GM12878 (cell line): ENCODE measurements around the gene ICE2. TPM values are rescaled to one million over a fixed set of nuclear protein-coding genes. Genes with fewer than 3 reads are reported as not detected.

Experiments
- ATAC-seq: fragments of 200-7000 bp; cut with Tn5 transposase; 3 replicates; pipeline ENCODE4 v1.9.1; 2020; ENCODE audit warnings: mild to moderate bottlenecking, moderate library complexity
- BruUV-seq: library from RNA; stranded (reverse); fragments of 400-500 nt; replicated peaks from 2 replicates; lab custom pipeline; 2021; lab: Mats Ljungman, UMichigan
- CTCF ChIA-PET: fragments of 300-600 bp; sonication (Branson Sonifier 250); formaldehyde crosslinking; extraction: SDS; loops from one replicate; lab custom pipeline; 2021; ENCODE audit warnings: inconsistent platforms; lab: Yijun Ruan, JAX
- POLR2A ChIA-PET: fragments of 350-600 bp; formaldehyde crosslinking; extraction: SDS; loops from one replicate; lab custom pipeline; 2021; ENCODE audit warnings: inconsistent platforms; lab: Charles Lee
- RAD21 ChIA-PET: fragments of 300-600 bp; sonication (Branson Sonifier 250); formaldehyde crosslinking; loops from one replicate; lab custom pipeline; 2023; ENCODE audit warnings: antibody characterized with exemption; ENCODE audit not compliant: unreplicated experiment; lab: Charles Lee
- SMC1A ChIA-PET: fragments of 300-600 bp; sonication (Branson Sonifier 250); formaldehyde crosslinking; loops from one replicate; lab custom pipeline; 2023; ENCODE audit not compliant: unreplicated experiment, uncharacterized antibody; lab: Charles Lee
- DNase-seq: peaks from one replicate; pipeline ENCODE4 v3.0.0-alpha.2; 2011; ENCODE audit warnings: low read depth, low spot score
- FAIRE-seq: peaks from 3 replicates; lab custom pipeline; 2011; peaks lifted over from hg19 to GRCh38; lab: Jason Lieb, UNC
- H2AFZ ChIP-seq: 2 replicates; pipeline ENCODE4 v1.6.0; 2011; ENCODE audit warnings: low read depth, low read length, control low read depth; ENCODE audit not compliant: control insufficient read depth
- H3K27ac ChIP-seq: 2 replicates; pipeline ENCODE4 v1.5.1; 2011; ENCODE audit warnings: control low read depth; ENCODE audit not compliant: control insufficient read depth, insufficient read depth
- H3K27me3 ChIP-seq, 2 experiments: replicated peaks in 1 of 2; 2 replicates each; pipeline versions ENCODE4 v1.6.0 to v1.6.1; 2011; ENCODE audit warnings: low read length in 1 of 2; ENCODE audit not compliant: control insufficient read depth in 2 of 2, insufficient read depth in 2 of 2
- H3K36me3 ChIP-seq, 2 experiments: 2 replicates each; pipeline ENCODE4 v1.5.1; 2011; ENCODE audit warnings: low read length in 1 of 2; ENCODE audit not compliant: control insufficient read depth in 2 of 2, insufficient read depth in 2 of 2
- H3K4me1 ChIP-seq: 2 replicates; pipeline ENCODE4 v1.6.1; 2011; ENCODE audit warnings: mild to moderate bottlenecking, low read length, moderate library complexity, mixed read lengths; ENCODE audit not compliant: control insufficient read depth, insufficient read depth
- H3K4me2 ChIP-seq: 2 replicates; pipeline ENCODE4 v1.6.0; 2011; ENCODE audit warnings: control low read depth; ENCODE audit not compliant: control insufficient read depth, insufficient read depth
- H3K4me3 ChIP-seq: fragments of 200-600 bp; sonication (generic); 2 replicates; pipeline ENCODE4 v1.5.1; 2016
- H3K79me2 ChIP-seq: 2 replicates; pipeline ENCODE4 v1.6.0; 2011; ENCODE audit warnings: low read length; ENCODE audit not compliant: control insufficient read depth, insufficient read depth
- H3K9ac ChIP-seq: 2 replicates; pipeline ENCODE4 v1.8.0; 2011; ENCODE audit warnings: low read length, control low read depth, mixed read lengths; ENCODE audit not compliant: control insufficient read depth, insufficient read depth
- H3K9me3 ChIP-seq: replicated peaks from 3 replicates; pipeline ENCODE4 v1.5.1; 2011; ENCODE audit warnings: mild to moderate bottlenecking, low read length; ENCODE audit not compliant: control insufficient read depth, insufficient read depth
- H4K20me1 ChIP-seq: 2 replicates; pipeline ENCODE4 v1.6.0; 2011; ENCODE audit not compliant: control insufficient read depth, insufficient read depth
- CHD2 ChIP-seq: IDR thresholded peaks from 2 replicates; pipeline ENCODE4 v1.6.1; 2011; ENCODE audit warnings: low read depth, low read length, improper control_type of control experiment, borderline replicate concordance
- CHD4 ChIP-seq: fragments of 200-600 bp; sonication (generic); IDR thresholded peaks from 2 replicates; pipeline ENCODE4 v1.6.1; 2016; ENCODE audit warnings: mild to moderate bottlenecking
- CREB1 ChIP-seq: IDR thresholded peaks from 2 replicates; pipeline ENCODE4 v1.6.1; 2012; ENCODE audit warnings: low read depth, mild to moderate bottlenecking, inconsistent platforms
- ESRRA ChIP-seq: IDR thresholded peaks from 2 replicates; pipeline ENCODE4 v1.6.1; 2012; ENCODE audit warnings: mild to moderate bottlenecking, low read length, improper control_type of control experiment
- FOXK2 ChIP-seq: fragments of 450-650 bp; IDR thresholded peaks from 2 replicates; pipeline ENCODE4 v1.6.1; 2017; ENCODE audit warnings: mild to moderate bottlenecking, moderate library complexity
- HDAC6 ChIP-seq: fragments of 200-600 bp; sonication (generic); IDR thresholded peaks from one replicate; pipeline ENCODE4 v1.8.0; 2017; ENCODE audit warnings: antibody characterized with exemption; ENCODE audit not compliant: unreplicated experiment
- IKZF2 ChIP-seq, 2 experiments: fragments of 450-650 bp; IDR thresholded peaks; 2 replicates each; pipeline ENCODE4 v1.6.1; 2017; ENCODE audit warnings: mild to moderate bottlenecking in 2 of 2, moderate library complexity in 2 of 2
- MEF2B ChIP-seq: fragments of 450-650 bp; IDR thresholded peaks from 2 replicates; pipeline ENCODE4 v1.6.1; 2018; ENCODE audit warnings: mild to moderate bottlenecking, moderate library complexity; ENCODE audit not compliant: partially characterized antibody, poor library complexity, severe bottlenecking
- NFYA ChIP-seq: IDR thresholded peaks from 2 replicates; pipeline ENCODE4 v1.6.1; 2011; ENCODE audit warnings: low read depth, mild to moderate bottlenecking, low read length, improper control_type of control experiment, borderline replicate concordance
- NR2C2 ChIP-seq: IDR thresholded peaks from 2 replicates; pipeline ENCODE4 v1.6.1; 2011; ENCODE audit warnings: borderline replicate concordance, low read depth; ENCODE audit not compliant: control insufficient read depth, insufficient read length
- RB1 ChIP-seq: fragments of 450-650 bp; formaldehyde crosslinking; IDR thresholded peaks from 2 replicates; pipeline ENCODE4 v1.6.1; 2017; ENCODE audit warnings: mild to moderate bottlenecking, borderline replicate concordance
- SMAD5 ChIP-seq: IDR thresholded peaks from 2 replicates; pipeline ENCODE4 v1.6.1; 2016; ENCODE audit warnings: antibody characterized with exemption, low read depth
- WGBS: methylation state at CpG from one replicate; pipeline ENCODE4 v1.1.6; 2016; ENCODE audit warnings: low lambda C conversion rate; ENCODE audit not compliant: insufficient replicate concordance, insufficient coverage; ENCODE audit errors: missing lambda C conversion rate; 5-methylcytosine and 5-hydroxymethylcytosine counted together
- in situ Hi-C: fragments of 300-500 bp; cut with MboI; formaldehyde crosslinking; loops from 9 replicates; pipeline ENCODE4 v1.14.3; 2018; ENCODE audit warnings: mixed read lengths
- intact Hi-C: fragments of 100-400 bp; cut with micrococcal nuclease; formaldehyde crosslinking; loops from one replicate; pipeline ENCODE4 v1.14.2; 2022; ENCODE audit not compliant: unreplicated experiment
- polyA plus RNA-seq, 11 experiments: library from polyadenylated mRNA; depleted of rRNA in 4 of 11; unstranded in 6 of 11; stranded (reverse) in 5 of 11; fragments of >200 nt; fragmentation: Nextera tagmentation in 4 of 11; fragmentation: Illumina TruSeq in 1 of 11; extraction: Ambion mirVana in 4 of 11; extraction: Trizol in 1 of 11; gene quantifications; 1 replicate in 1 of 11; 2 replicates in 10 of 11; pipeline versions ENCODE4 v1.2.1 to v1.2.3, GENCODE V29; 2011 to 2016; ENCODE audit warnings: inconsistent platforms in 2 of 11, missing spikeins in 2 of 11, low read depth in 1 of 11
- total RNA-seq, 4 experiments: library from RNA; depleted of rRNA in 3 of 4; stranded (reverse); fragments of >200 nt in 3 of 4; fragmentation: Illumina TruSeq in 1 of 4; extraction: Trizol in 1 of 4; gene quantifications; 2 replicates each; pipeline versions ENCODE4 v1.2.1 to v1.2.3, GENCODE V29; 2013 to 2021
- TF ChIP-seq, protein P1 (sequence below): IDR thresholded peaks from 2 replicates; pipeline ENCODE4 v1.6.1; 2011; ENCODE audit warnings: borderline replicate concordance, low read depth, mild to moderate bottlenecking, moderate library complexity, mixed read lengths, low read length; ENCODE audit not compliant: insufficient read depth; ENCODE audit errors: extremely low read length
- TF ChIP-seq, protein P2 (sequence below): fragments of 450-650 bp; IDR thresholded peaks from 2 replicates; pipeline ENCODE4 v1.6.1; 2017; ENCODE audit warnings: low read depth, mild to moderate bottlenecking, moderate library complexity
- TF ChIP-seq, protein P3 (sequence below): fragments of 150-350 bp; IDR thresholded peaks from 2 replicates; pipeline ENCODE4 v1.6.1; 2016; ENCODE audit warnings: low read depth, low read length
- TF ChIP-seq, protein P4 (sequence below): IDR thresholded peaks from 2 replicates; pipeline ENCODE4 v1.6.1; 2011; ENCODE audit warnings: low read depth, low read length, improper control_type of control experiment, borderline replicate concordance

ICE2 gene
- total and polyA plus RNA-seq, 10 of the 15 experiments (the other 5 are each of a cell fraction or from before 2014, with no cell fraction given) = 14.2 to 62.0 (median 44.9) TPM

DNA sequence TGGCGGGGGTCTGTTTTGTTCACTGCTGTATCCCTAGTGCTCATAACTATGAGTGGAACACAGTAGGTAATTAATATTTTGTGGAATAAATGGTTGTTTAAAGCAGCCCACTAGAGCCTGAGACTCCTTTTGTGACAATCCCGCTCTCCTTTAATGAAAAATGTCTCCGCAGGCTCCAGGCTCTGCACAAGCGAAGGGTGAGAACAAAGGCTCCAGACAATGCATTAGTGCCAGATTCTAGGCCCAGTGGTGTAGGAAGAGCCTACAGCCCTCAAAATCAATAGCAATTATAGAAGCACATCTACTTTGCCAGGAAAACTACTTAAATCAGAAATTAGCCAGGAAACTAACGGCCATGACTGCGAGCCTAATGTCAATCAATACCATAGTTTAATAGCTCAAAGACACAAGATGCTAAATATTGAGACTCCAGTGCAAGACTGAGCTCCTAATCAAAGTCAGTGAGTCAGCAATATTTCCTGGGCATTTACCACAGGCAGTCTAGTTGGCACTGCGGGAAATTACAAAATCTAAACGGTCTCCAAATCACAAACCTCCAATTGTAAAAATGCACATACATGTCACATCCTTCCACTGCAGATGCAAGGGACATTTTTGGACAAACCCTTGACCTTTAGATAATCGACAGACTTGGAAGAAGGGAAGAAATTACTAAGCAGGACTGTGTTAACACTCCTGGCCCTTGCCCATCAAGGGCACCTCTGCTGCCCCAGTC lies 83.5 kb downstream of the ICE2 start:
- Histone ChIP-seq H3K9me3 (no peaks in the 10 kb centered on the region), H3K4me3 (no peak overlapping the region), H3K27ac (no peak overlapping the region), H3K79me2 (peaks cover 32% of the 10 kb centered on the region), H4K20me1 (no peaks in the 10 kb centered on the region), H3K9ac (no peak overlapping the region), H2AFZ (no peak overlapping the region), H3K27me3 (no peaks in the 10 kb centered on the region), H3K4me1 (peaks cover 8% of the 10 kb centered on the region; the same call in 1 of the 2 replicates), H3K4me2 (0 out of 2 replicates have a peak overlapping the region, but pooled peaks have one; percentile 4), H3K36me3 (peaks cover 0 to 7% of the 10 kb centered on the region in 2 experiments; a peak in 1 of 4 replicates)
- in situ Hi-C loops = no loop called here
- ChIA-PET POLR2A (no interaction called here), RAD21 (interaction anchor here (1.6 kb wide), 1 partner anchor 36 kb away, joined by 3 read pairs; no protein-coding TSS in a partner anchor), CTCF (interaction anchor here (1.2 to 2.1 kb wide), 4 partner anchors 10 to 126 kb away, joined by 3 to 9 read pairs (median 5); no protein-coding TSS in a partner anchor), SMC1A (interaction anchor here (1.6 kb wide), 1 partner anchor 10 kb away, joined by 5 read pairs; no protein-coding TSS in a partner anchor)
- BruUV-seq = no TSS peak
- intact Hi-C loops = loop anchor here (2.0 to 10.0 kb wide), 3 partner anchors 83 to 708 kb away; partner anchors contain the start of genes BNIP2 and ICE2
- no peak for DNase-seq
- no peak for ATAC-seq
- FAIRE-seq = no peak
- WGBS = 92% methylated on average over 9 of the region's 9 CpGs
- no peak for TF ChIP-seq SMAD5
- no peak for TF ChIP-seq CREB1
- no peak for TF ChIP-seq NR2C2
- TF ChIP-seq, protein P1, sequence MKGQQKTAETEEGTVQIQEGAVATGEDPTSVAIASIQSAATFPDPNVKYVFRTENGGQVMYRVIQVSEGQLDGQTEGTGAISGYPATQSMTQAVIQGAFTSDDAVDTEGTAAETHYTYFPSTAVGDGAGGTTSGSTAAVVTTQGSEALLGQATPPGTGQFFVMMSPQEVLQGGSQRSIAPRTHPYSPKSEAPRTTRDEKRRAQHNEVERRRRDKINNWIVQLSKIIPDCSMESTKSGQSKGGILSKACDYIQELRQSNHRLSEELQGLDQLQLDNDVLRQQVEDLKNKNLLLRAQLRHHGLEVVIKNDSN = no peak
- no peak for TF ChIP-seq CHD4
- TF ChIP-seq, protein P2, sequence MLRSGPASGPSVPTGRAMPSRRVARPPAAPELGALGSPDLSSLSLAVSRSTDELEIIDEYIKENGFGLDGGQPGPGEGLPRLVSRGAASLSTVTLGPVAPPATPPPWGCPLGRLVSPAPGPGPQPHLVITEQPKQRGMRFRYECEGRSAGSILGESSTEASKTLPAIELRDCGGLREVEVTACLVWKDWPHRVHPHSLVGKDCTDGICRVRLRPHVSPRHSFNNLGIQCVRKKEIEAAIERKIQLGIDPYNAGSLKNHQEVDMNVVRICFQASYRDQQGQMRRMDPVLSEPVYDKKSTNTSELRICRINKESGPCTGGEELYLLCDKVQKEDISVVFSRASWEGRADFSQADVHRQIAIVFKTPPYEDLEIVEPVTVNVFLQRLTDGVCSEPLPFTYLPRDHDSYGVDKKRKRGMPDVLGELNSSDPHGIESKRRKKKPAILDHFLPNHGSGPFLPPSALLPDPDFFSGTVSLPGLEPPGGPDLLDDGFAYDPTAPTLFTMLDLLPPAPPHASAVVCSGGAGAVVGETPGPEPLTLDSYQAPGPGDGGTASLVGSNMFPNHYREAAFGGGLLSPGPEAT = no peak
- TF ChIP-seq FOXK2 = no peak
- no peak for TF ChIP-seq MEF2B
- TF ChIP-seq IKZF2 (IDR thresholded peaks at IDR 0.05) = no peak
- TF ChIP-seq ESRRA = no peak
- TF ChIP-seq, protein P3, sequence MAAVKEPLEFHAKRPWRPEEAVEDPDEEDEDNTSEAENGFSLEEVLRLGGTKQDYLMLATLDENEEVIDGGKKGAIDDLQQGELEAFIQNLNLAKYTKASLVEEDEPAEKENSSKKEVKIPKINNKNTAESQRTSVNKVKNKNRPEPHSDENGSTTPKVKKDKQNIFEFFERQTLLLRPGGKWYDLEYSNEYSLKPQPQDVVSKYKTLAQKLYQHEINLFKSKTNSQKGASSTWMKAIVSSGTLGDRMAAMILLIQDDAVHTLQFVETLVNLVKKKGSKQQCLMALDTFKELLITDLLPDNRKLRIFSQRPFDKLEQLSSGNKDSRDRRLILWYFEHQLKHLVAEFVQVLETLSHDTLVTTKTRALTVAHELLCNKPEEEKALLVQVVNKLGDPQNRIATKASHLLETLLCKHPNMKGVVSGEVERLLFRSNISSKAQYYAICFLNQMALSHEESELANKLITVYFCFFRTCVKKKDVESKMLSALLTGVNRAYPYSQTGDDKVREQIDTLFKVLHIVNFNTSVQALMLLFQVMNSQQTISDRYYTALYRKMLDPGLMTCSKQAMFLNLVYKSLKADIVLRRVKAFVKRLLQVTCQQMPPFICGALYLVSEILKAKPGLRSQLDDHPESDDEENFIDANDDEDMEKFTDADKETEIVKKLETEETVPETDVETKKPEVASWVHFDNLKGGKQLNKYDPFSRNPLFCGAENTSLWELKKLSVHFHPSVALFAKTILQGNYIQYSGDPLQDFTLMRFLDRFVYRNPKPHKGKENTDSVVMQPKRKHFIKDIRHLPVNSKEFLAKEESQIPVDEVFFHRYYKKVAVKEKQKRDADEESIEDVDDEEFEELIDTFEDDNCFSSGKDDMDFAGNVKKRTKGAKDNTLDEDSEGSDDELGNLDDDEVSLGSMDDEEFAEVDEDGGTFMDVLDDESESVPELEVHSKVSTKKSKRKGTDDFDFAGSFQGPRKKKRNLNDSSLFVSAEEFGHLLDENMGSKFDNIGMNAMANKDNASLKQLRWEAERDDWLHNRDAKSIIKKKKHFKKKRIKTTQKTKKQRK = no peak
- TF ChIP-seq HDAC6 = no peak
- TF ChIP-seq, protein P4, sequence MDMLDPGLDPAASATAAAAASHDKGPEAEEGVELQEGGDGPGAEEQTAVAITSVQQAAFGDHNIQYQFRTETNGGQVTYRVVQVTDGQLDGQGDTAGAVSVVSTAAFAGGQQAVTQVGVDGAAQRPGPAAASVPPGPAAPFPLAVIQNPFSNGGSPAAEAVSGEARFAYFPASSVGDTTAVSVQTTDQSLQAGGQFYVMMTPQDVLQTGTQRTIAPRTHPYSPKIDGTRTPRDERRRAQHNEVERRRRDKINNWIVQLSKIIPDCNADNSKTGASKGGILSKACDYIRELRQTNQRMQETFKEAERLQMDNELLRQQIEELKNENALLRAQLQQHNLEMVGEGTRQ = no peak
- no peak for TF ChIP-seq RB1
- no peak for TF ChIP-seq NFYA
- no peak for TF ChIP-seq CHD2
